ENCODE measurements around the gene TMA7B. TPM values are rescaled to one million over a fixed set of nuclear protein-coding genes. Genes with fewer than 3 reads are reported as not detected.

The TMA7B gene
- total RNA-seq, 3 donors from 2014 or later (not counting 1 experiment from before 2014, with no cell fraction given), result 2.6 to 8.7 (median 6.7) TPM

- Histone ChIP-seq H3K27me3 (ENCODE audit: control insufficient read depth, insufficient read depth, low read length) (no peaks in the 10 kb centered on the region), H3K27ac (ENCODE audit: low read length) (no peak overlapping the region), H3K4me3 (ENCODE audit: low read length) (no peak overlapping the region), H3K36me3 (ENCODE audit: control insufficient read depth, insufficient read depth, low read length) (peaks cover 50% of the 10 kb centered on the region), H3K4me1 (ENCODE audit: control insufficient read depth, insufficient read depth, low read length) (no peaks in the 10 kb centered on the region), H3K9me3 (ENCODE audit: control insufficient read depth, insufficient read depth, low read length) (no peaks in the 10 kb centered on the region)
- Mint-ChIP-seq H3K4me1 (peaks cover 0 to 36% of the 10 kb centered on the region in 2 donors), H3K27me3 (ENCODE audit: low read depth in 2 of 2) (no peaks in the 10 kb centered on the region), H3K4me3 (no peak overlapping the region), H3K36me3 (peaks cover 7% of the 10 kb centered on the region), H3K27ac (no peak overlapping the region), H3K9me3 (no peaks in the 10 kb centered on the region)
- no peak for TF ChIP-seq CTCF (IDR thresholded peaks at IDR 0.05)
- ATAC-seq (no peak), DNase-seq (no peak)
- intact Hi-C loops (cut with micrococcal nuclease), result no loop called here
- WGBS (ENCODE audit: insufficient coverage), result 77% methylated on average over 5 of the region's 5 CpGs
Measured at GRCh38 chr22:39973656-39974055, 13.5 kb downstream of the TMA7B start.

GRCh38 chr22:39974065-39974464 is 13.9 kb downstream of the TMA7B start:
- H3K4me3 Mint-ChIP-seq, result no peak overlapping the region
- Histone ChIP-seq H3K9me3 (ENCODE audit: control insufficient read depth, insufficient read depth, low read length) (no peaks in the 10 kb centered on the region), H3K4me3 (ENCODE audit: low read length) (no peak overlapping the region), H3K27ac (ENCODE audit: low read length) (no peak overlapping the region), H3K4me1 (ENCODE audit: control insufficient read depth, insufficient read depth, low read length) (no peaks in the 10 kb centered on the region), H3K36me3 (ENCODE audit: control insufficient read depth, insufficient read depth, low read length) (peaks cover 46% of the 10 kb centered on the region), H3K27me3 (ENCODE audit: control insufficient read depth, insufficient read depth, low read length) (no peaks in the 10 kb centered on the region)
- H3K36me3 Mint-ChIP-seq, result peaks cover 3% of the 10 kb centered on the region
- intact Hi-C loops (cut with micrococcal nuclease), result no loop called here
- no peak for DNase-seq
- no peak for ATAC-seq
- H3K27me3 Mint-ChIP-seq (ENCODE audit: low read depth in 2 of 2), result no peaks in the 10 kb centered on the region
- H3K4me1 Mint-ChIP-seq, result peaks cover 0 to 35% of the 10 kb centered on the region in 2 donors
- WGBS (ENCODE audit: insufficient coverage), result 96% methylated on average over 4 of the region's 5 CpGs
- no peak overlapping the region for H3K27ac Mint-ChIP-seq
- no peaks in the 10 kb centered on the region for H3K9me3 Mint-ChIP-seq
- no peak for TF ChIP-seq CTCF (IDR thresholded peaks at IDR 0.05)

GRCh38 chr22:39979048-39979447 is 18.9 kb downstream of the TMA7B start:
- Mint-ChIP-seq H3K9me3 (no peaks in the 10 kb centered on the region), H3K27ac (peak overlapping the region in 1 of 2 donors; percentile 63), H3K27me3 (ENCODE audit: low read depth in 2 of 2) (no peaks in the 10 kb centered on the region), H3K36me3 (no peaks in the 10 kb centered on the region), H3K4me3 (no peak overlapping the region), H3K4me1 (peaks cover 0 to 22% of the 10 kb centered on the region in 2 donors)
- Histone ChIP-seq H3K4me3 (ENCODE audit: low read length) (no peak overlapping the region), H3K9me3 (ENCODE audit: control insufficient read depth, insufficient read depth, low read length) (no peaks in the 10 kb centered on the region), H3K4me1 (ENCODE audit: control insufficient read depth, insufficient read depth, low read length) (no peaks in the 10 kb centered on the region), H3K27me3 (ENCODE audit: control insufficient read depth, insufficient read depth, low read length) (no peaks in the 10 kb centered on the region), H3K36me3 (ENCODE audit: control insufficient read depth, insufficient read depth, low read length) (no peaks in the 10 kb centered on the region), H3K27ac (ENCODE audit: low read length) (no peak overlapping the region)
- WGBS (ENCODE audit: insufficient coverage), result 93% methylated on average over 5 of the region's 6 CpGs
- no peak for TF ChIP-seq CTCF (IDR thresholded peaks at IDR 0.05)
- intact Hi-C loops (cut with micrococcal nuclease), result no loop called here
- DNase-seq (peak in 1 of 2 donors; percentile 35), ATAC-seq (no peak)

GRCh38 chr22:39979458-39979857 is 19.3 kb downstream of the TMA7B start:
- no peak overlapping the region for H3K4me3 Mint-ChIP-seq

More at GRCh38 chr22:39979458-39979857, 19.3 kb downstream of the TMA7B start:
- Mint-ChIP-seq H3K36me3 (no peaks in the 10 kb centered on the region), H3K27me3 (ENCODE audit: low read depth in 2 of 2) (no peaks in the 10 kb centered on the region), H3K4me1 (peaks cover 0 to 22% of the 10 kb centered on the region in 2 donors), H3K27ac (peak overlapping the region in 1 of 2 donors; percentile 63), H3K9me3 (no peaks in the 10 kb centered on the region)
- Histone ChIP-seq H3K9me3 (ENCODE audit: control insufficient read depth, insufficient read depth, low read length) (no peaks in the 10 kb centered on the region), H3K27ac (ENCODE audit: low read length) (no peak overlapping the region), H3K4me3 (ENCODE audit: low read length) (no peak overlapping the region), H3K36me3 (ENCODE audit: control insufficient read depth, insufficient read depth, low read length) (no peaks in the 10 kb centered on the region), H3K4me1 (ENCODE audit: control insufficient read depth, insufficient read depth, low read length) (no peaks in the 10 kb centered on the region), H3K27me3 (ENCODE audit: control insufficient read depth, insufficient read depth, low read length) (no peaks in the 10 kb centered on the region)
- intact Hi-C loops (cut with micrococcal nuclease), result no loop called here
- WGBS (ENCODE audit: insufficient coverage), result 89% methylated on average over 5 of the region's 5 CpGs
- ATAC-seq, result no peak
- no peak for DNase-seq
- TF ChIP-seq CTCF (IDR thresholded peaks at IDR 0.05), result no peak

Data from natural killer cell (primary cell).